HG03103 (cell line): Measurements from ENCODE around the gene MYL9.

ENCODE experiments used
- ATAC-seq: cut with Tn5 transposase; IDR thresholded peaks from one replicate; pipeline ENCODE4 v1.9.1; 2021; ENCODE audit warnings: low read depth; ENCODE audit not compliant: unreplicated experiment

Gene MYL9

DNA sequence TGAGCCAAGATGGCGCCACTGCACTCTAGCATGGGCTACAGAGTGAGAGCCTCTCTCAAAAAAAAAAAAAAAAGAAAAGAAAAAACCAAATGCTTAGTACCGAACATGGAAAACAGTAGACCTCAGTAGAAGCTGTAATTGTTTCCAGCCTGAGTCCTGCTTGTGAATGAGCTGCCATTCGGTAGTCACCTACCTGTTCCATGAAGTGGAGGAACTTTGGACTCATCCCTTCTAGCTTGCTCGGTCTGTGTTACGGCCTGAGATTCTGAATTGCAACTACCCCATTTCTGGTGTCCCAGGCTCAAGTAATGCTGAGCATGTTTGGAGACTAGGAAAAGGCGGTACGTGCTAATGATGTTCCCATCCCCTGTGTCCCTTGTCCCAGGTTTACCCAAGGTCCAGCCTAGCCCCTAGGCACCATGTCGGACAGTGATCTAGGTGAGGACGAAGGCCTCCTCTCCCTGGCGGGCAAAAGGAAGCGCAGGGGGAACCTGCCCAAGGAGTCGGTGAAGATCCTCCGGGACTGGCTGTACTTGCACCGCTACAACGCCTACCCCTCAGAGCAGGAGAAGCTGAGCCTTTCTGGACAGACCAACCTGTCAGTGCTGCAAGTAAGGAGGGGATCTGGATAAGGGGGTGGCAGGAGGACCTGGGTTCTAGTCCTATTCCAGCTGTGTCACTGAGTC is 37.2 kb downstream of the MYL9 start:
- ATAC-seq, result no peak

DNA sequence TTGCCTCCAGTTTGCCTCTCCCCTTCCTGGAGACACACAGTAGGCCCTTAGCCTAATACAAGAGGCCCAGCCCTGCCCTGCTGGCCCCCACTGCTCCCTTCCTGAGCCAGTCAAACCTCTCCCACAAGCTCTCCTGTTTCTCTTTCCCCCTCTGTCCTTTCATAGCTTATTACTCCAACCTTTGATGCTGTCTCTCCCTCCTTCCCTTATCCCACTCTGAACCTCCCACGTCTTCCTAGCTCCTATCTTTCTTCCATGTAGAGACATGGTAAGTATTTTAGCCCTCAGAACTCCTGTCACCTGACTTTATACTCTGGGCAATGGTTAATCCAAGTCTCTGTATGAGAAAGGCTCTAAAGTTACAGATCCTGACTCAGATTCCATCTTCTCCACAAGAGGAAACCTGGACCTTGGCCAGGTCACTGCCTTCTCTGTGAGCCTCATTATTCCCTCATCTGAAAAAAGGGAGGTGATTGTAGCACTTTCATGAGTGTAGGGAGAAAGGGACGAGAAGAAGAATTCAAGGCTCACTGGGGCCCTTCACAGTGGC is 38.8 kb downstream of the MYL9 start:
- ATAC-seq, result no peak

DNA sequence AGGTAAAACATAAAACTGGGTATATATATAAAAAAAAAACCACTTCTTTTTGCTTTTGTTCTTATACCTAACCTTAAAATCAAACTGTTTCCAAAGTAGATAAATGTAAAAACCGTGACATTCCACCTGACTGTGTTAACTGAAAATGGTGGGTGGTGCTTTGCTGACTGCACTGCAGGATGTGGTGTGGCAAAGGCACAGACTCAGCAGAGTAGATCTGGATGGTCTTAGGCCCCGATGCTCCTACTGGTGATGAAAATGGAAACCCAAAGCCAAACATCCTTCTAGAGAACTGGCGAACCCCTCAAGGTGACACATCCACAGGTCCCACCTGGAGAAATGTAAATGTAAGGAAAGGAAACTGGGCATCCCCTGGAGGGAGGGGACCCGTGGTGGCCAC is 41.0 kb downstream of the MYL9 start:
- ATAC-seq, result no peak

DNA sequence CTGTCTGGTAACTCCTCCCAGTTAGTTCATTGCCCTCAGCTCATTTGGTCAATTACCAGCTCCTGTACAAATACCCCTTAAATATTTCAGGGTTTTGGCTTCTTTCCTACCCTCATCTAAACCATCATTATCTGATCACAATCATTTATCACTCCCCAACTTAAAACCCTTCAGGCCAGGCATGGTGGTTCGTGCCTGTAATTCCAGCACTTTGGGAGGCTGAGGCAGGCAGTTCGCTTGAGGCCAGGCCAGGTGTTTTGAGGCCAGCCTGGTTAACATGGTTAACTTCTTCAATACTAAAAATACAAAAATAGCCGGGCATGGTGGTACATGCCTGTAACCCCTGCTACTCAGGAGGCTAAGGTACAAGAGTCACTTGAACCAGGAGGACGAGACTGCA is 41.5 kb downstream of the MYL9 start:
- ATAC-seq, result no peak

DNA sequence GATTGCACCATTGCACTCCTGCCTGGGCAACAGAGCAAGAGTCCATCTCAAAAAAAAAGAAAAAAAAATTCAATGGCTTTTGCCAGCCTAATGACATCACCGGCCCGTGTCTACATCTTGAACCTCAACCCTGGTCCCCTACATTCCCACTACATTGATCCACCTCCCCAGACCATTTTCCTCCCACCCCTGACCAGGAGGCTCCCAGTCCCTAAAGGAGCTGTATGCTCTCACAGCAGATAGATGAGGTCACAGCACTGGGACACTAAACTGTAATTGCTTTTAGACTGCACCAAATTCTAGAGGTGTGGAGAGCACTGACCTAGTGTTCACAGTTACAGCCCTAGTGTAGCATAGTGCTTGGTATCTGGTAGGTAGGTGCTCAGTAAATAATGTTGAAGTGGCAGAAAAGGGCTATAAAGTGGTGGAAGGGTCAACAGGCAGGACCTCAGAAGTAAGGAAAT is 42.7 kb downstream of the MYL9 start:
- ATAC-seq, result no peak

DNA sequence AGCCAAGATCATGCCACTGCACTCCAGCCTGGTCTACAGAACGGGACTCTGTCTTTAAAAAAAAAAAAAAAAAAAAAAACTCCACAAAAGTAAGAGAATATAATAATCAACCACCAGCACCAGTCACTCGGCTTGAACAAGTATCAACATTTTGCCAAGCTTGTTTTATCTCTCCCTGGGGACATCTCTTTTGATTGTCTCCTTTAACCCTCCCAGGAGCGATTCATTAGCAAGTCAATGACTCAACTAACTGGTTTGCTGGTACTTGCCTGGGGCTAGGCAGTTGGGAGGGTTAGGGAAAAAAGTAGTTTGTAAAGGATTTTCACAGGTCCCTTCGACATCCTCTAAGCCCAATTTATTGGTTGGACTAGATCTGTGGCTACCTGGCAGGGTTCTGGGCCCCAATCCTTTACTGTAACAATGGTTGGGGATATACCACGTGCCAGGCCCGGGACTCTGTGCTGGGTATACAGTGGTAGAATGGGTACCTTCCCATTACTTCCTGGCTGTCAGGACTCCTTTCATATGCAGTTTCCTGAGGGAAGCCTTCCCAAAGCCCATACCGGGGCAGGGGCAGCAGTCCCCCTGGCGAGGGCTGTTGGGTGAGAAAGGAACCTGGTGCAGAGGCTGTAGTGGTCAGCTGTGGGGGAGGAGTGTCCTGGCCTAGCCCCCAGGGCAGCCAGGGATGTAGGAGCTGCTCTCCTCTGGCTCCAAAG is 44.2 kb downstream of the MYL9 start:
- ATAC-seq, result no peak

DNA sequence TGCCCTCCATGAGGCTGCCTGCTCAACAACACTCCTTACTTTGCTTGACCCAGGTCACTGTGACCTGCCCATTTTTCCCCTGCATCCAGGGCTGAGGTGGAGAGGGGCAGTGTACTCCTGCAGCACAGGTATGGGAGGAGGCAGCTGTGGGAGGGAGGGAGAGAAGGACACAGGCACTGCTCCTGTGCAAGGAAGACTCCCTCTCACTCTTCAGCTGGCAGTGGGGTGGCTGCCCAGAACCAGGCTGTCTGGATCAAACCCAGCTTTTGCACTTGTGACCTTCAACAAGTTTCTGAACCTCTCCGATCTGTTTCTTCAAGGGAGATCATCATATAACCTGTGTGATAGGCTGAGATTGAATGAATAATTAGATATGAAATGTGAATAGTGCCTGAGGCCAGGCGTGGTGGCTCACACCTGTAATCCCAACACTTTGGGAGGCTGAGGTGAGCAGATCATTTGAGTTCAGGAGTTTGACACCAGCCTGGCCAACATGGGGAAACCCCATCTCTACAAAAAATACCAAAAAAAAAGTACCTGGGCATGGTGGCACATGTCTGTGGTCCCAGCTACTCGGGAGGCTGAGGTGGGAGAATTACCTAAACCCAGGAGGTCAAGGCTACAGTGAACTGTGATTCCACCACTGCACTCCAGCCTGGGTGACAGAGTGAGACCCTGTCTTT is 46.2 kb downstream of the MYL9 start:
- ATAC-seq, result no peak

DNA sequence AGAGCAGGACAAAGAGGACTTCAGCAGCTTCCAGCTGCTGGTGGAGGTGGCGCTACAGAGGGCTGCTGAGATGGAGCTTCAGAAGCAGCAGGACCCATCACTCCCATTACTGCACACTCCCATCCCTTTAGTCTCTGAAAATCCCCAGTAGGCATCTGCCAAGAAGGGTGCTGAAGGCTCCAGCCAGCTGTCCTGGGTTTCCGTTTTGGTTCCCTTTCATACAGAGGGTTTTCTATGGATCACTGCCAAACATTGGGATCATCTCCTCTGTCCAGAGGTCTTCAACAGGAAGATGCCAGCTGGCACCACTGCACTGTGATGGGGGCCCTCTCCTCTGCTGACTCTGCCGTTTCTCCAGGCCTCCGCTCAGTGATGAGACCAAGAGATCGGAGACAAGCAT is 50.0 kb downstream of the MYL9 start:
- ATAC-seq, result no peak

DNA sequence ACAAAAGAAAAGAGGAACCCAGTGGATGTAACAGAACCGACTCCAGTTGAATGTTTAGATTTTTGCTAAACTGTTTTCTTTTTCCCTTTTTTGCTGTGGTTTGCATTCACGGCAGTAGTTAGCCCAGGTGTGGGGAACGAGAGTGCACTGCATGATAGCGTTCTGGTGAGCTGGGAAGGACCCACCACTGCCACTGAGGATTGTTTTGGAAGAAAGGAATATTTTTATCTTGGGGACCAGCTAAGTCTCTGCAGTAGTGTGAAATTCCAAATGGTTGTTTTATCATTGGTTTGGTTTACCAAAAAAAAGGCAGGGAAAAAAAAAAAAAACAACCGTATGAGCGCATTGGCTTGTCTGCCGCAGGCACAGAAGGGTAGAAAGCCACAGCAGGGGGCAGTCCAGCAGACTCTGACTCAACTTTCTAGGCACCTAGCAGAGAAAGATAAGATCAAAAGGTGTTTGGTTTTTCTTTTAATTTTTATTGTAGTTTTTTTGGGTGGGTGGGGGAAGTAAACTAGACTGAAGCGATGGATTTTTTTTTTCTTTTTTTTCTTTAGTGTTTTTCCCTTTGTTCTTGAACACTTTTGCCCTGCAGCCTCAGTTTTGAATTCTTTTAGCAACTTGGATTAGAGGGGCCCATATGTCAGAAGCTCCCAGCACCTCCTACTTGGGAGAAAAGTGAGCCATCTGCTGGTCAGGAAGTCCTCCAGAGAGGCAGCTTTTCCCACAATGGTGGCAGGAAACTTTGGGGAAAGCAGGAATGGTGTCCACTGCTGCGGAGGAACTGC is 50.7 kb downstream of the MYL9 start:
- ATAC-seq, result no peak

DNA sequence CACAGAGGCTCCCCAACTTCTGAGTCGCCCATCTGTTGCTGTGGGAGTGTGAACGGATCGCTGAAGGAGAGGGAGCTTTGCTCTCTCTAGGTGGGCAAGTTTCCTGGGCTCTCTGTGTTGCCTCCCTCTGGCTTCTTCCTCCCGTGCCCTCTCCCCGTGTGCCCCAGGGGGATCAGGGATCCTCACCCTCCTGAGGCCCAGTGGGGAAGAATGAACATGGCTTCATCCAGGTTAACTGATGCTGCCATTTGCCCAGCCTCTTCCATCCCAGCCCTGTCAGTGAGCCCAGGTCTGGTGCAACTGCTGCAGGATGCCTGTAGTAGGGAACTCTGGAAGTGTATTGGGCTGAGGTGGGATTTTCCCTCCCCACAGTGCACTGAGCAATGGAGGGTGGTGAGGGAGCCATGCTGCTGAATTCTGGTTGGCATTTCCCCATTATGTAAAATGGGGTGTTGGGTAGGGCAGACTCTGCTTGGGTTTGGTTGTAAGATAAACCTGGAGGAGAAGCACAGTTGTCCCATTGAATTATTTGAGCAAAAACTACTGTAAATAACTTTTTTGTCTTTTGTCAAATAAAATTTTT is 52.1 kb downstream of the MYL9 start:
- ATAC-seq, result no peak

DNA sequence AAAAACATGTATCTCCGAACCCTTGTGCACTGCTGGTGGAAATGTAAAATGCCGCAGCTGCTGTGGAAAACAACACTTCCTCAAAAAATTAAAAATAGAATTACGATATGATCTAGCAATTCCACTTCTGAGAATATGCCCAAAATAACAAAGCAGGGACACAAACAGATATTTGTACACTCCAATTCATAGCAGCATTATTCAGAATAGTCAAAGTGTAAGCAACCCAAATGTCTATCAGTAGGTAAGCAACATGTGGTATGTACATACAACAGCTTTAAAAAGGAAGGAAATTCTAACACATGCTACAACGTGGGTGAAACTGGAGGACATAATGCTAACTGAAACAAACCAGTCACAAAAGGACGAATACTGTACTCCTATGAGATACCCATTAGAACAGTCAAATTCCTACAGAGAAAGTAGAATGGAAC is 58.6 kb downstream of the MYL9 start:
- no peak for ATAC-seq
